CD14-positive monocyte (primary cell): ENCODE data around the gene OR13G1. TPM values are rescaled to one million over a fixed set of nuclear protein-coding genes. Genes with fewer than 3 reads are reported as not detected.
A peak's percentile ranks its signal among the peaks of the same experiment; 100 is the strongest.

Experiments
- DNase-seq, 3 donors: peaks; one replicate each; pipeline ENCODE4 v3.0.0-alpha.2; 2011 to 2022
- H2AFZ ChIP-seq: 2 replicates; pipeline ENCODE4 v1.6.0; 2012; ENCODE audit warnings: mild to moderate bottlenecking, low read depth, low read length, inconsistent platforms; ENCODE audit not compliant: insufficient read depth, poor library complexity, severe bottlenecking
- H3K27ac ChIP-seq, 2 donors: 1 replicate in 1 of 2; 2 replicates in 1 of 2; pipeline ENCODE4 v1.5.1; 2012 to 2013; ENCODE audit warnings: low read length in 2 of 2, control low read depth in 1 of 2, inconsistent platforms in 1 of 2, low read depth in 1 of 2, mild to moderate bottlenecking in 1 of 2
- H3K27me3 ChIP-seq, 2 donors: one replicate each; pipeline versions ENCODE4 v1.6.0 to v1.6.1; 2011 to 2013; ENCODE audit warnings: low read length in 2 of 2; ENCODE audit not compliant: control insufficient read depth in 2 of 2, insufficient read depth in 2 of 2
- H3K36me3 ChIP-seq, 2 donors: replicated peaks in 1 of 2; 1 replicate in 1 of 2; 2 replicates in 1 of 2; pipeline versions ENCODE4 v1.5.1 to v1.6.1; 2012 to 2013; ENCODE audit warnings: low read length in 2 of 2, control low read depth in 1 of 2, inconsistent platforms in 1 of 2, mild to moderate bottlenecking in 1 of 2; ENCODE audit not compliant: insufficient read depth in 2 of 2, control insufficient read depth in 1 of 2
- H3K4me1 ChIP-seq, 2 donors: 1 replicate in 1 of 2; 2 replicates in 1 of 2; pipeline versions ENCODE4 v1.5.1 to v1.6.1; 2012 to 2013; ENCODE audit warnings: low read length in 2 of 2, control low read depth in 1 of 2, inconsistent platforms in 1 of 2, mild to moderate bottlenecking in 1 of 2, moderate library complexity in 1 of 2; ENCODE audit not compliant: insufficient read depth in 2 of 2, control insufficient read depth in 1 of 2
- H3K4me2 ChIP-seq: replicated peaks from 2 replicates; pipeline ENCODE3; 2012; ENCODE audit warnings: low read length, moderate library complexity, mild to moderate bottlenecking; ENCODE audit not compliant: poor library complexity, severe bottlenecking; ENCODE audit errors: extremely low read depth
- H3K4me3 ChIP-seq, 3 experiments: fragments of 200-600 bp in 1 of 3; sonication (generic) in 1 of 3; replicated peaks in 1 of 3; 1 replicate in 2 of 3; 2 replicates in 1 of 3; pipeline ENCODE4 v1.5.1; 2011 to 2013; ENCODE audit warnings: low read length in 3 of 3, mild to moderate bottlenecking in 3 of 3, control low read depth in 2 of 3, low read depth in 2 of 3, inconsistent platforms in 1 of 3, moderate library complexity in 1 of 3
- H3K79me2 ChIP-seq: 2 replicates; pipeline ENCODE4 v1.6.0; 2012; ENCODE audit warnings: mild to moderate bottlenecking, control low read depth, inconsistent platforms, low read length, moderate library complexity; ENCODE audit not compliant: insufficient read depth
- H3K9ac ChIP-seq: 2 replicates; pipeline ENCODE4 v1.6.0; 2017; ENCODE audit warnings: low read length, mild to moderate bottlenecking; ENCODE audit not compliant: insufficient read depth, poor library complexity, severe bottlenecking
- H3K9me3 ChIP-seq, 2 donors: replicated peaks in 1 of 2; 1 replicate in 1 of 2; 2 replicates in 1 of 2; pipeline versions ENCODE4 v1.5.1 to v1.6.1; 2012 to 2013; ENCODE audit warnings: low read length in 2 of 2, control low read depth in 1 of 2; ENCODE audit not compliant: control insufficient read depth in 1 of 2, insufficient read depth in 1 of 2
- H4K20me1 ChIP-seq: 2 replicates; pipeline ENCODE4 v1.6.0; 2012; ENCODE audit warnings: mild to moderate bottlenecking, low read length, control low read depth, moderate library complexity; ENCODE audit not compliant: insufficient read depth
- H3K27ac Mint-ChIP-seq, 7 donors: one replicate each; pipeline ENCODE4 v1.8.0; 2020; ENCODE audit warnings: mild to moderate bottlenecking in 7 of 7, mixed read lengths in 7 of 7, moderate library complexity in 6 of 7, inconsistent platforms in 2 of 7
- H3K27me3 Mint-ChIP-seq, 3 donors: one replicate each; pipeline ENCODE4 v1.8.0; 2021 to 2022; ENCODE audit warnings: low read depth in 3 of 3, mild to moderate bottlenecking in 3 of 3, mixed read lengths in 3 of 3, moderate library complexity in 3 of 3, inconsistent platforms in 1 of 3
- H3K36me3 Mint-ChIP-seq, 2 donors: one replicate each; pipeline ENCODE4 v1.8.0; 2020; ENCODE audit warnings: mixed read lengths in 2 of 2, inconsistent platforms in 1 of 2, mild to moderate bottlenecking in 1 of 2
- H3K4me1 Mint-ChIP-seq: one replicate; pipeline ENCODE4 v1.8.0; 2020; ENCODE audit warnings: mild to moderate bottlenecking, mixed read lengths
- H3K4me3 Mint-ChIP-seq, 2 donors: one replicate each; pipeline ENCODE4 v1.8.0; 2020; ENCODE audit warnings: mild to moderate bottlenecking in 2 of 2, mixed read lengths in 2 of 2, moderate library complexity in 1 of 2
- H3K9me3 Mint-ChIP-seq, 7 donors: one replicate each; pipeline ENCODE4 v1.8.0; 2020 to 2022; ENCODE audit warnings: mixed read lengths in 7 of 7, mild to moderate bottlenecking in 6 of 7, moderate library complexity in 6 of 7, inconsistent platforms in 2 of 7
- CTCF ChIP-seq: fragments of 200-600 bp; IDR thresholded peaks from one replicate; pipeline ENCODE4 v1.8.0; 2022; ENCODE audit warnings: antibody characterized with exemption, mild to moderate bottlenecking
- WGBS: methylation state at CpG from one replicate; pipeline ENCODE4 v1.1.5; 2013; ENCODE audit warnings: missing lambda C conversion rate; ENCODE audit not compliant: insufficient coverage; 5-methylcytosine and 5-hydroxymethylcytosine counted together
- intact Hi-C, 2 donors: fragments of 100-400 bp; cut with micrococcal nuclease; formaldehyde crosslinking; loops; one replicate each; pipeline versions ENCODE4 v1.15.0 to v1.15.1; 2023
- polyA plus RNA-seq, 3 donors: library from polyadenylated mRNA; depleted of rRNA in 1 of 3; unstranded in 2 of 3; stranded (reverse) in 1 of 3; fragments of 300-500 nt in 2 of 3; fragments of >200 nt in 1 of 3; fragmentation: Illumina TruSeq in 2 of 3; gene quantifications; 1 replicate in 2 of 3; 2 replicates in 1 of 3; pipeline ENCODE4 v1.2.3, GENCODE V29; 2012 to 2021

OR13G1 gene
- polyA plus RNA-seq, 3 donors: not detected

- no peak overlapping the region for H3K27ac Mint-ChIP-seq
- no peak overlapping the region for H3K9ac ChIP-seq
- no peak overlapping the region for H3K27ac ChIP-seq
- WGBS: no CpG with 5 or more reads among the region's 5 CpGs
- intact Hi-C loops: no loop called here
- no peaks in the 10 kb centered on the region for H3K27me3 Mint-ChIP-seq
- no peaks in the 10 kb centered on the region for H3K79me2 ChIP-seq
- H3K36me3 ChIP-seq: no peaks in the 10 kb centered on the region
- H3K4me3 ChIP-seq: no peak overlapping the region
- H2AFZ ChIP-seq: no peak overlapping the region
- peaks cover 7 to 12% of the 10 kb centered on the region in 2 donors for H3K4me1 ChIP-seq
- no peak overlapping the region for H3K4me2 ChIP-seq
- H3K4me3 Mint-ChIP-seq: no peak overlapping the region
- peaks cover 0 to 6% (median 0%) of the 10 kb centered on the region in 7 donors for H3K9me3 Mint-ChIP-seq
- no peak for TF ChIP-seq CTCF
- DNase-seq: no peak
- H3K36me3 Mint-ChIP-seq: no peaks in the 10 kb centered on the region
- peaks cover 19% of the 10 kb centered on the region for H3K4me1 Mint-ChIP-seq
- no peaks in the 10 kb centered on the region for H4K20me1 ChIP-seq
- no peaks in the 10 kb centered on the region for H3K9me3 ChIP-seq
- no peaks in the 10 kb centered on the region for H3K27me3 ChIP-seq
Measured at GRCh38 chr1:247642742-247643141, 36.8 kb downstream of the OR13G1 start.

DNA sequence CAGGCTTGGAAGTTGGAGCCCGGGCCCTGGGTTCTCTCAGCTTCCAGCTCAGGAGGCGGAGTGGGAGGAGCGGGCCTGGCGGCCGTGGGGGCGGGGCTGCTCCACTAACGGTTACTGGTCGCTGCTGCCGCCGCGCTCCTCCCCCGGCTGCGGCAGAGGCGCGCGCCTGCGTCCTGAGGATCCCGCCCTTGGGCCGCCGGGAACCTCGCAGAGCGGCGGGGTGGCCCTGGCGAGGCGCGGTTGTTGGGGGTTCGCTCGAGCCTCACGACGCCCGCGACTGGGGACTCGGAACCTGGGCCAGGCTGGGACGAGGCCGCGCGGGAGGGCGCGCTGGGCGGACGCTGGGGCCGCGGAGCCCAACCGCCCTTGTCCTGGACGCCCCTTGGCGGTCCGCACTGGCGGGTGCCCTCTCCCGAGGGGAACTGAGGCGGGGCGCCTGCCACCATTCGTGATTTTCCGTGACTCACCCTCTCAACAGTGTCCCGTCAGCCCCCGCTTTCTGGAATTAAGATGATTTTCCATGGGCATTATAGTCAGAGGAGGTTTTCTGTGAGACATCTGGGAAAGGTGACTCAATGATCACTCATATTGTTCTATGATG is 40.1 kb downstream of the OR13G1 start:
- H3K27me3 Mint-ChIP-seq: peaks cover 0 to 3% (median 0%) of the 10 kb centered on the region in 3 donors
- peaks cover 7 to 12% of the 10 kb centered on the region in 2 donors for H3K4me1 ChIP-seq
- peak; percentile 27 to 53 (median 35) for DNase-seq
- peaks cover 0 to 5% of the 10 kb centered on the region in 2 donors for H3K9me3 ChIP-seq
- peaks cover 2 to 11% (median 5%) of the 10 kb centered on the region in 7 donors for H3K9me3 Mint-ChIP-seq
- no peak for TF ChIP-seq CTCF
- peaks cover 11% of the 10 kb centered on the region for H3K4me1 Mint-ChIP-seq
- peak overlapping the region; percentile 53 for H3K9ac ChIP-seq
- no peaks in the 10 kb centered on the region for H4K20me1 ChIP-seq
- H2AFZ ChIP-seq: peak overlapping the region; percentile 79
- 6% methylated on average over 49 of the region's 55 CpGs for WGBS
- H3K27me3 ChIP-seq: no peaks in the 10 kb centered on the region
- H3K4me3 ChIP-seq: peak overlapping the region; percentile 26 to 69 (median 44)
- no peaks in the 10 kb centered on the region for H3K36me3 Mint-ChIP-seq
- intact Hi-C loops: no loop called here
- H3K4me2 ChIP-seq: peak overlapping the region; percentile 78
- H3K27ac ChIP-seq: no peak overlapping the region
- H3K36me3 ChIP-seq: no peaks in the 10 kb centered on the region
- H3K4me3 Mint-ChIP-seq: peak overlapping the region; percentile 57 to 73
- no peak overlapping the region for H3K27ac Mint-ChIP-seq
- no peaks in the 10 kb centered on the region for H3K79me2 ChIP-seq
